ENCODE measurements around the gene EVA1B.

The EVA1B gene

GRCh38 chr1:36355811-36356210 lies 32.4 kb upstream of the EVA1B start:
- H3K9ac ChIP-seq (ENCODE audit: low read length), result no peak overlapping the region
- H3K4me1 ChIP-seq (ENCODE audit: control insufficient read depth, insufficient read depth, low read length), result peaks cover 18% of the 10 kb centered on the region; the same call in 1 of the 2 replicates
- H3K27me3 ChIP-seq (ENCODE audit: control insufficient read depth, insufficient read depth, low read length), result no peaks in the 10 kb centered on the region
- H3K27ac ChIP-seq (ENCODE audit: low read depth, low read length), result no peak overlapping the region
- no peak overlapping the region for H3K4me3 ChIP-seq (ENCODE audit: low read depth, low read length)
- H3K9me3 ChIP-seq (ENCODE audit: control insufficient read depth, insufficient read depth, low read depth, low read length), result no peaks in the 10 kb centered on the region
- peaks cover 88% of the 10 kb centered on the region for H3K36me3 ChIP-seq (ENCODE audit: control insufficient read depth, insufficient read depth, low read length)

DNA sequence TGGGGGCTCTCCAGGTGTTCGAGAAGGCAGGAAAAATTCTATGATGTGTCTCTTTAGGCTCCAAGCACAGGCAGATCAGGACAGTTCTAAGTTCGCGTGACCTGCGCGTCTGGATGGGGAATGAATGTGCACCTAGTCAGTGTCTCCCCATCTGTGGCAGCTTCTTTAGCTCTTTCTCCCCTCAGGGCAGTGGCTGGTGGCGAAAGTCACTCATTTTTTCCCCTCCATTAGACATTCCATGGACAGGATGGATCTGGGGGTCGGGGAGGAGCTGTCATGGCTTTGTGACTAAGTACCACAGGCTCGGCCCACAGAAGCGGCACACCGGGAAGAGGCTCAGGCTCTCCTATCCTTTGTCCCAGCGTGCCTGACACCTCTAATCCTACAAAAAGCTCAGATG lies 31.0 kb upstream of the EVA1B start:
- H3K36me3 ChIP-seq (ENCODE audit: control insufficient read depth, insufficient read depth, low read length), result peaks cover 90% of the 10 kb centered on the region
- no peaks in the 10 kb centered on the region for H3K27me3 ChIP-seq (ENCODE audit: control insufficient read depth, insufficient read depth, low read length)
- H3K9me3 ChIP-seq (ENCODE audit: control insufficient read depth, insufficient read depth, low read depth, low read length), result no peaks in the 10 kb centered on the region
- peaks cover 18% of the 10 kb centered on the region; the same call in 1 of the 2 replicates for H3K4me1 ChIP-seq (ENCODE audit: control insufficient read depth, insufficient read depth, low read length)
- no peak overlapping the region for H3K4me3 ChIP-seq (ENCODE audit: low read depth, low read length)
- no peak overlapping the region for H3K9ac ChIP-seq (ENCODE audit: low read length)
- H3K27ac ChIP-seq (ENCODE audit: low read depth, low read length), result no peak overlapping the region

DNA sequence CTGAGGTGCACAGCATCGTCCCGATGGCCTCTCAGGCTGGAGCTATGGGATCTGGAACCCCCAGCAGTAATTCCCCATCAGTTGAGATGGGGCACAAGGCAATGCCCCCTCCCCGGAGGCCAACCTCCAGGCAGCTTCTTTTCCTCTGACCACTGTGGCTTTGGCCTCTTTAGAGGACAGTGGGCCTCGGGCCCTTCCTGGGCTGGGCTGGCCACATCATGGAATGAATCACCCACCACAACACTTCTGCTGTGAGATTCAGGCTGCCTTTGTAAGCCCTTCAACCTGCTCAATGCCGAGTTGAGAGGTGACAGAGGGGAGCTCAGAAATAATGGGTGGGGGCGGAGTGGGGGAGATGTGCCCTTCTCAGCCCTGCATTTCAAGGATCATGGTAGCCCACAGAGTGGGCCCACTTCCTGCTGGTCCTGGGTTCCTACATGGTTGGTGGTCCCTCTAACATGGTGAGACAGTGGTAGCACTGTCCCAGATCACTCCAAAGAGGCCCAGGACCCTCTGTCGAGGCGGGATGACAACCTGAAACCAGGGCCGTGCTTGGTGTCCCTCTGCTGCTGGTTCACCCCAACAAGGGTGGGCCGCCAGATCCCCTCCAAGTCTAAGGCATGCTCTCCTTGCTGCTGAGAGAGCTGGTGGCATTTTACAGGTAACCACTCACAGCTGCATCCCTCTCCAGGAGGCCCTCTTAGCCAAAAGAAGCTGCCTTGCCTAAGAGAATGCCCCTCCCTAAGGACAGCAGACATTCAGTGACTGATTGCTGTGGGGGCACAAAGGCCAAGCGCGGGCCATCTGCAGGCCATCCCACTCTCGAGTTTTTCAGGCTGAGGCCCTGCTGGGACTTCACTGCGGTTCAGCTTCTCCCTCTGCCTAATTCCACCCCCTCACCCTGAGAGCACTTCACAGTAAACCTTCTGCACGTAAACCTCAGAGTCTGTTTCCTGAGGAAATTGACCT lies 29.7 kb upstream of the EVA1B start:
- H3K9ac ChIP-seq (ENCODE audit: low read length), result no peak overlapping the region
- no peaks in the 10 kb centered on the region for H3K27me3 ChIP-seq (ENCODE audit: control insufficient read depth, insufficient read depth, low read length)
- no peak overlapping the region for H3K27ac ChIP-seq (ENCODE audit: low read depth, low read length)
- H3K4me3 ChIP-seq (ENCODE audit: low read depth, low read length), result no peak overlapping the region
- H3K36me3 ChIP-seq (ENCODE audit: control insufficient read depth, insufficient read depth, low read length), result peaks cover 91% of the 10 kb centered on the region
- no peaks in the 10 kb centered on the region for H3K9me3 ChIP-seq (ENCODE audit: control insufficient read depth, insufficient read depth, low read depth, low read length)
- H3K4me1 ChIP-seq (ENCODE audit: control insufficient read depth, insufficient read depth, low read length), result peaks cover 18% of the 10 kb centered on the region; the same call in 1 of the 2 replicates

- no peak overlapping the region for H3K4me3 ChIP-seq (ENCODE audit: low read depth, low read length)
- no peaks in the 10 kb centered on the region for H3K9me3 ChIP-seq (ENCODE audit: control insufficient read depth, insufficient read depth, low read depth, low read length)
- H3K27ac ChIP-seq (ENCODE audit: low read depth, low read length), result no peak overlapping the region
- H3K27me3 ChIP-seq (ENCODE audit: control insufficient read depth, insufficient read depth, low read length), result no peaks in the 10 kb centered on the region
- H3K4me1 ChIP-seq (ENCODE audit: control insufficient read depth, insufficient read depth, low read length), result peaks cover 18% of the 10 kb centered on the region; the same call in 1 of the 2 replicates
- H3K36me3 ChIP-seq (ENCODE audit: control insufficient read depth, insufficient read depth, low read length), result peaks cover 91% of the 10 kb centered on the region
- H3K9ac ChIP-seq (ENCODE audit: low read length), result no peak overlapping the region
Observed at GRCh38 chr1:36352125-36352909, 28.9 kb upstream of the EVA1B start.

DNA sequence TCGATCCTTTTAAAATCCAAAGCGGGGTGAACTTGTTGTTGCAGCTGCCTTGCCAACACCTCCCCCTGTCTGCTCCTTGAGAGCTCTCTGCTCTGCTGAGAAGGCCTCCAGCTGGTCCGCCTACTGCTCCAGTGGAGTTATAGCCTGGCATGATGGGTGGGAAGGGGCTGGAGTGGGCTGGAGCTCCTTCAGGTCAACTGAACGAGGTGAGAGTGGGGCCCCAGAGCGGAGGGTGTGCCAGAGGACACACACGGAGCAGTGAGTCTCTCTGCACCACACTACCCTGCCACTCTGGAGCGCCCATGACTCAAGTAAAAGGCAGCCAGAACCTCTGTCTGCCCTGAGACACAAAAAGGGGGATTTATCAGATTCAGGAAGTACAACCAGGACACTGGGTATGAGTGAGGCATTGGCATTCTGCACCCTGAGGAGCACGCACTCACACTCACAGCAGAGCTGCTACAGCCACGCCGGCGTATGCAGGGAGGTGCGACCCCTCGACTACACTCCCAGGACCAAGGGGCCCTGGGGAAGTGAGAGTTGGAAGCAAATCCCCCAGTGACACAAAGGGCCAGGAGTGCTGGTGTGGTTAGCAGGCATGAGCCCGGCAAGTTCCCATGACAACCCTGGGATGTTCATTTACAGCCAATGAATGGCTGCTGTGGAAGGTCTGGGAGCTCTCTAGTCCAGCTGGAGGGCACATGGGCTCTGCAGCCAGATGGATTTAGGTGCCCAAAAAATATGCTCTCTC lies 28.0 kb upstream of the EVA1B start:
- Histone ChIP-seq H3K36me3 (ENCODE audit: control insufficient read depth, insufficient read depth, low read length) (peaks cover 91% of the 10 kb centered on the region), H3K9me3 (ENCODE audit: control insufficient read depth, insufficient read depth, low read depth, low read length) (no peaks in the 10 kb centered on the region), H3K4me3 (ENCODE audit: low read depth, low read length) (no peak overlapping the region), H3K9ac (ENCODE audit: low read length) (peak overlapping the region; percentile 34), H3K27me3 (ENCODE audit: control insufficient read depth, insufficient read depth, low read length) (no peaks in the 10 kb centered on the region), H3K27ac (ENCODE audit: low read depth, low read length) (peak overlapping the region; percentile 52; the same call in 1 of the 2 replicates), H3K4me1 (ENCODE audit: control insufficient read depth, insufficient read depth, low read length) (peaks cover 18% of the 10 kb centered on the region; the same call in 1 of the 2 replicates)

GRCh38 chr1:36350659-36351226 lies 27.3 kb upstream of the EVA1B start:
- H3K27ac ChIP-seq (ENCODE audit: low read depth, low read length), result peak overlapping the region; percentile 52; the same call in 1 of the 2 replicates

GRCh38 chr1:36349839-36350238 lies 26.4 kb upstream of the EVA1B start:
- no peaks in the 10 kb centered on the region for H3K9me3 ChIP-seq (ENCODE audit: control insufficient read depth, insufficient read depth, low read depth, low read length)
- H3K4me1 ChIP-seq (ENCODE audit: control insufficient read depth, insufficient read depth, low read length), result peaks cover 18% of the 10 kb centered on the region; the same call in 1 of the 2 replicates
- no peak overlapping the region for H3K27ac ChIP-seq (ENCODE audit: low read depth, low read length)
- H3K4me3 ChIP-seq (ENCODE audit: low read depth, low read length), result no peak overlapping the region
- H3K36me3 ChIP-seq (ENCODE audit: control insufficient read depth, insufficient read depth, low read length), result peaks cover 91% of the 10 kb centered on the region
- no peak overlapping the region for H3K9ac ChIP-seq (ENCODE audit: low read length)
- no peaks in the 10 kb centered on the region for H3K27me3 ChIP-seq (ENCODE audit: control insufficient read depth, insufficient read depth, low read length)

More at GRCh38 chr1:36350659-36351226, 27.3 kb upstream of the EVA1B start:
- Histone ChIP-seq H3K4me1 (ENCODE audit: control insufficient read depth, insufficient read depth, low read length) (peaks cover 18% of the 10 kb centered on the region; the same call in 1 of the 2 replicates), H3K9me3 (ENCODE audit: control insufficient read depth, insufficient read depth, low read depth, low read length) (no peaks in the 10 kb centered on the region), H3K36me3 (ENCODE audit: control insufficient read depth, insufficient read depth, low read length) (peaks cover 91% of the 10 kb centered on the region), H3K27me3 (ENCODE audit: control insufficient read depth, insufficient read depth, low read length) (no peaks in the 10 kb centered on the region), H3K4me3 (ENCODE audit: low read depth, low read length) (no peak overlapping the region), H3K9ac (ENCODE audit: low read length) (peak overlapping the region; percentile 34)

- Histone ChIP-seq H3K9me3 (ENCODE audit: control insufficient read depth, insufficient read depth, low read depth, low read length) (no peaks in the 10 kb centered on the region), H3K4me3 (ENCODE audit: low read depth, low read length) (no peak overlapping the region), H3K4me1 (ENCODE audit: control insufficient read depth, insufficient read depth, low read length) (peaks cover 18% of the 10 kb centered on the region; the same call in 1 of the 2 replicates), H3K27me3 (ENCODE audit: control insufficient read depth, insufficient read depth, low read length) (no peaks in the 10 kb centered on the region), H3K36me3 (ENCODE audit: control insufficient read depth, insufficient read depth, low read length) (peaks cover 91% of the 10 kb centered on the region), H3K9ac (ENCODE audit: low read length) (no peak overlapping the region), H3K27ac (ENCODE audit: low read depth, low read length) (no peak overlapping the region)
Observed at GRCh38 chr1:36349241-36349671, 25.8 kb upstream of the EVA1B start.

GRCh38 chr1:36346741-36347370 lies 23.4 kb upstream of the EVA1B start:
- H3K27me3 ChIP-seq (ENCODE audit: control insufficient read depth, insufficient read depth, low read length), result no peaks in the 10 kb centered on the region
- H3K36me3 ChIP-seq (ENCODE audit: control insufficient read depth, insufficient read depth, low read length), result peaks cover 90% of the 10 kb centered on the region
- no peak overlapping the region for H3K4me3 ChIP-seq (ENCODE audit: low read depth, low read length)
- no peak overlapping the region for H3K9ac ChIP-seq (ENCODE audit: low read length)
- no peaks in the 10 kb centered on the region for H3K9me3 ChIP-seq (ENCODE audit: control insufficient read depth, insufficient read depth, low read depth, low read length)
- no peak overlapping the region for H3K27ac ChIP-seq (ENCODE audit: low read depth, low read length)
- H3K4me1 ChIP-seq (ENCODE audit: control insufficient read depth, insufficient read depth, low read length), result peaks cover 10% of the 10 kb centered on the region; the same call in 1 of the 2 replicates

- no peak overlapping the region for H3K4me3 ChIP-seq (ENCODE audit: low read depth, low read length)
- no peaks in the 10 kb centered on the region for H3K4me1 ChIP-seq (ENCODE audit: control insufficient read depth, insufficient read depth, low read length)
- no peaks in the 10 kb centered on the region for H3K27me3 ChIP-seq (ENCODE audit: control insufficient read depth, insufficient read depth, low read length)
- no peak overlapping the region for H3K9ac ChIP-seq (ENCODE audit: low read length)
- H3K9me3 ChIP-seq (ENCODE audit: control insufficient read depth, insufficient read depth, low read depth, low read length), result no peaks in the 10 kb centered on the region
- no peak overlapping the region for H3K27ac ChIP-seq (ENCODE audit: low read depth, low read length)
- peaks cover 87% of the 10 kb centered on the region for H3K36me3 ChIP-seq (ENCODE audit: control insufficient read depth, insufficient read depth, low read length)
Observed at GRCh38 chr1:36345353-36345752, 21.9 kb upstream of the EVA1B start.

All from HUES6 (cell line).